ENCODE measurements around the gene ZNF460. TPM values are rescaled to one million over a fixed set of nuclear protein-coding genes. Genes with fewer than 3 reads are reported as not detected.

The ZNF460 gene
- polyA plus RNA-seq = 1 to 10 TPM in 1 of 2 donors, under 1 TPM in 1; 0.75 to 3.8 TPM

DNA sequence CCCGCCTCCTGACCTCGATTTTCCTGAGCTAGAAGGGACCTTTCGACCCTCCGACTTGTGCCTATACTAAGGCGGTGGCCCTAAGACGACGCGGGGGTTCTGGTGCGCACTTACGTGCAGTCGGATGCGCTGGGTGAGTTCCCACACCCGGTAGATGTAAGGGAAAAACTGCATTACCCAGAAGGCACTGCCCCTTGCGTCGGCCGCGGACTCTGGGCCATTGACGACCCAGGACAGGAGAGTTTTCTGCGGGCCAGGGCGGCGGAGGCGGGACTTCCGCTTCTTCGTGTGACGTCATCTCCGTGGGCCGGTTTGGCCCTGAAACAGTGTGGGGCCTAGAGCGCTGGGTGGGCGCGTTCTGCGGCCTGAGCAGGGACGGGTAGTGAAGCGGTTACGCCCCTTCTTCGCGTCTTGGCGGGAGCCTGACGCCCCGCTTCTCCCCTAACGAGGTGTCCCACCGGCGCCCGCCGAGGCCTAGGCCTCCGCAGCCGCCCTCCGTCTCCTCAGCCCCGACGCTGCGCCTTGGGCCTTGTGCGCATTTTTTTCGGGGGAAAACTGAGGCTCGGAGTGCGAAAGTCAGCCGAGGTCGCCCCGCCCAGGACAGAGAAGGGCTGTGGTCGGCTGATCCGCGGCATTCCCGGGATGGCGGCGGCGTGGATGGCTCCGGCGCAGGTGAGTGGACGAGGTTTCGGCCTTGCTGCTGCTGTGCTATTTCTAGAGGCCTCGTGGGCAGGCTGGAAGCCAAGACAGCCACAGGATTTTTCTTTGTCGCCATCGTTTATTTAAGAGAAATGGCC lies at the start of gene ZNF460:
TSS of gene ZNF460 (plus strand) at position 321 of the 797 bp plus-strand sequence. CDS start at position 643, 322 bp downstream.
- peak within 1 kb of the TSS; percentile 98 to 99 for H3K27ac ChIP-seq (ENCODE audit: low read depth in 2 of 2, low read length in 1 of 2)
- peaks cover 0 to 4% of the 10 kb centered on the region in 2 donors for H3K4me1 ChIP-seq (ENCODE audit: control insufficient read depth in 2 of 2, insufficient read depth in 2 of 2, low read length in 1 of 2)
- H3K4me3 ChIP-seq (ENCODE audit: low read depth in 1 of 2, low read length in 2 of 2) = peak within 1 kb of the TSS; percentile 96 to 97
- H3K27me3 ChIP-seq (ENCODE audit: control insufficient read depth in 1 of 2, insufficient read depth in 2 of 2, low read length in 2 of 2) = no peaks in the 10 kb centered on the region
- no peaks in the 10 kb centered on the region for H3K9me3 ChIP-seq (ENCODE audit: control insufficient read depth in 2 of 2, insufficient read depth in 1 of 2, low read depth in 1 of 2, low read length in 1 of 2)
- 0% methylated on average over 71 of the region's 71 CpGs for WGBS, 2 donors
- H3K36me3 ChIP-seq (ENCODE audit: control insufficient read depth in 2 of 2, insufficient read depth in 2 of 2, low read length in 1 of 2) = peaks cover 8 to 9% of the 10 kb centered on the region in 2 donors

DNA sequence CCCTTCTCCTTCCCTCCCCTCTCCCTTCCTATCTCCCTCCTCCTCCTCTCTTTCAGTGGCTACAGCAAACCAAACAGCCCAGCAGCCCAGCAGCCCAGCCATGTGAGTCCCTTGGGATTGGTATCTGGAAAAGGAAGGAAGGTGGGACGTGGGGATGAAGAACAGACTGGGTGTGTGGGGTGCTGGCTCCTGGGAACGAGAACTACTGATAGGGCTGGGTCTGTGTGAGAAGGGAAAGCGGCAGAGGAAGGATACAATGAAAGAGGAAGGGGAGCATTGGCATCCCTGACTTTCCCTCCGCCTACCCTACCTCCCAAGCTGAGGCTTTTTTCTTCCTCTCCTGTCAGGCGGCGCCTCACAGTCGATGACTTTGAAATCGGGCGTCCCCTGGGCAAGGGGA lies 48.6 kb upstream of the ZNF460 start:
- H3K27me3 ChIP-seq (ENCODE audit: control insufficient read depth in 1 of 2, insufficient read depth in 2 of 2, low read length in 2 of 2) = no peaks in the 10 kb centered on the region
- no peaks in the 10 kb centered on the region for H3K4me1 ChIP-seq (ENCODE audit: control insufficient read depth in 2 of 2, insufficient read depth in 2 of 2, low read length in 1 of 2)
- WGBS, 2 donors = 72 to 73% methylated on average over 9 of the region's 9 CpGs
- H3K36me3 ChIP-seq (ENCODE audit: control insufficient read depth in 2 of 2, insufficient read depth in 2 of 2, low read length in 1 of 2) = no peaks in the 10 kb centered on the region
- H3K27ac ChIP-seq (ENCODE audit: low read depth in 2 of 2, low read length in 1 of 2) = no peak overlapping the region
- no peak overlapping the region for H3K4me3 ChIP-seq (ENCODE audit: low read depth in 1 of 2, low read length in 2 of 2)
- H3K9me3 ChIP-seq (ENCODE audit: control insufficient read depth in 2 of 2, insufficient read depth in 1 of 2, low read depth in 1 of 2, low read length in 1 of 2) = no peaks in the 10 kb centered on the region

- Histone ChIP-seq H3K9me3 (ENCODE audit: control insufficient read depth in 2 of 2, insufficient read depth in 1 of 2, low read depth in 1 of 2, low read length in 1 of 2) (no peaks in the 10 kb centered on the region), H3K27me3 (ENCODE audit: control insufficient read depth in 1 of 2, insufficient read depth in 2 of 2, low read length in 2 of 2) (no peaks in the 10 kb centered on the region), H3K27ac (ENCODE audit: low read depth in 2 of 2, low read length in 1 of 2) (no peak overlapping the region), H3K4me1 (ENCODE audit: control insufficient read depth in 2 of 2, insufficient read depth in 2 of 2, low read length in 1 of 2) (no peaks in the 10 kb centered on the region), H3K36me3 (ENCODE audit: control insufficient read depth in 2 of 2, insufficient read depth in 2 of 2, low read length in 1 of 2) (no peaks in the 10 kb centered on the region), H3K4me3 (ENCODE audit: low read depth in 1 of 2, low read length in 2 of 2) (no peak overlapping the region)
- 76 to 82% methylated on average over 1 of the region's 1 CpG for WGBS, 2 donors
Observed at GRCh38 chr19:57233207-57233606, 47.1 kb upstream of the ZNF460 start.

DNA sequence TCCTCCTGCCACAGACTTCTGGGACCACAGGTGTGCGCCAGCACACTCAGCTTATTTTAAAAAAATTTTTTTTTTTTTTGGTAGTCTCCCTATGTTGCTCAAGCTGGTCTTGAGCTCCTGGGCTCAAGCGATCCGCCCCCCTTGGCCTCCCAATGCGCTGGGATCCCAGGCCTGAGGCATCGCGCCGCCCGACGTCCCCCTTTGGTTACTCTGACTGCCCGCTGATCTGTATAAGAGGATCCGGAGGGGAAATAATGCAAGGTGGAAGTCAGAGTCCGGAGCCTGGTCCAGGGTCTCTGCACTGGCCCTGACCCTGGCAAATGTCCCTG lies 40.3 kb upstream of the ZNF460 start:
- Histone ChIP-seq H3K9me3 (ENCODE audit: control insufficient read depth in 2 of 2, insufficient read depth in 1 of 2, low read depth in 1 of 2, low read length in 1 of 2) (no peaks in the 10 kb centered on the region), H3K4me1 (ENCODE audit: control insufficient read depth in 2 of 2, insufficient read depth in 2 of 2, low read length in 1 of 2) (peaks cover 6% of the 10 kb centered on the region in 2 donors), H3K4me3 (ENCODE audit: low read depth in 1 of 2, low read length in 2 of 2) (peak overlapping the region; percentile 85 to 92), H3K27me3 (ENCODE audit: control insufficient read depth in 1 of 2, insufficient read depth in 2 of 2, low read length in 2 of 2) (no peaks in the 10 kb centered on the region), H3K27ac (ENCODE audit: low read depth in 2 of 2, low read length in 1 of 2) (peak overlapping the region; percentile 92 to 97), H3K36me3 (ENCODE audit: control insufficient read depth in 2 of 2, insufficient read depth in 2 of 2, low read length in 1 of 2) (peaks cover 5 to 8% of the 10 kb centered on the region in 2 donors)
- 23 to 26% methylated on average over 12 of the region's 12 CpGs for whole genome bisulfite sequencing, 2 donors

DNA sequence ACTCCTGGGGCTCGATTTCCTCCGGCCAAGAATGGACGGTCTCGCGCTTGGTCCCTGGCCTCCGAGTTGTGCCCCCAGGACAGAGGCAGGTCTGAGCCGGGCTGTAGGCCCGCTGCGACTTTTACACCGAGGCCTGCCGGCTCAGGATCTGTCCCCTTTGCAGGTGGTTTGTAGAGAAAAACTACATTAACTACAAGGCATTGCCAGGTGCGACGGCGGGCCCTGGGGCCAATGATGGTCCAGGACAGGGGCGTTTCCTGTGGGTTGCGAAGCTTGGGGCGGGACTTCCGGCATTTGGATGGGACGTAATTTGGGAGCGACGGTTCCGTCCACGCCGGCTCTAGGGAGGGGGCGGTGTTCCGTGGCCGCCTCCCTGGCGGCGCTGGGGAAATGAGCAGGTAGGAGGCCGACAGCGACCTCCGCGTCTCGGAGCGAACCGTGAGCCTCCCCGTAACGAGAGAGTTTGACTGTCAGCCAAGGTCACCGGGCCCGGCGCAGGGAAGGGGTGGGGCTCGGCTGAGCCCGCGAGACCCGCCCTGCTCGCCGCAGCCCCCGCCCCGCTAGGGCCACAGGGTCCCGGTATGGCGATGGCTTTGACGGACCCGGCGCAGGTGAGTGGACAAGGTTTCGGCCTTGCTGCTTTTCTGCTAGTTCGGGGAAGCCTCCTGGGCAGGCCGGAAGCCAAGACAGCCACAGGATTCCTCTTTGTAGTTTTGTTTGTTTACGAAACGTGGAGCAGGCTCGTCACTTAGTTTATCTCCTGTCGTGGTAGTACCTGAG lies 39.8 kb upstream of the ZNF460 start, which contains the start of gene ZNF805:
TSS of gene ZNF805 (plus strand) at position 322 of the 780 bp plus-strand sequence. CDS start at position 582, 260 bp downstream.
- Histone ChIP-seq H3K27ac (ENCODE audit: low read depth in 2 of 2, low read length in 1 of 2) (peak within 1 kb of the TSS; percentile 92 to 97), H3K36me3 (ENCODE audit: control insufficient read depth in 2 of 2, insufficient read depth in 2 of 2, low read length in 1 of 2) (peaks cover 7 to 11% of the 10 kb centered on the region in 2 donors), H3K4me3 (ENCODE audit: low read depth in 1 of 2, low read length in 2 of 2) (peak within 1 kb of the TSS; percentile 85 to 92), H3K9me3 (ENCODE audit: control insufficient read depth in 2 of 2, insufficient read depth in 1 of 2, low read depth in 1 of 2, low read length in 1 of 2) (no peaks in the 10 kb centered on the region), H3K27me3 (ENCODE audit: control insufficient read depth in 1 of 2, insufficient read depth in 2 of 2, low read length in 2 of 2) (no peaks in the 10 kb centered on the region), H3K4me1 (ENCODE audit: control insufficient read depth in 2 of 2, insufficient read depth in 2 of 2, low read length in 1 of 2) (peaks cover 6% of the 10 kb centered on the region in 2 donors)
- 0% methylated on average over 57 to 61 of the region's 61 CpGs for WGBS, 2 donors

- peak overlapping the region; percentile 92 to 97 for H3K27ac ChIP-seq (ENCODE audit: low read depth in 2 of 2, low read length in 1 of 2)
- WGBS, 2 donors = 14 to 17% methylated on average over 7 of the region's 7 CpGs
- peaks cover 6% of the 10 kb centered on the region in 2 donors for H3K4me1 ChIP-seq (ENCODE audit: control insufficient read depth in 2 of 2, insufficient read depth in 2 of 2, low read length in 1 of 2)
- no peaks in the 10 kb centered on the region for H3K9me3 ChIP-seq (ENCODE audit: control insufficient read depth in 2 of 2, insufficient read depth in 1 of 2, low read depth in 1 of 2, low read length in 1 of 2)
- no peaks in the 10 kb centered on the region for H3K27me3 ChIP-seq (ENCODE audit: control insufficient read depth in 1 of 2, insufficient read depth in 2 of 2, low read length in 2 of 2)
- peak overlapping the region; percentile 85 to 92 for H3K4me3 ChIP-seq (ENCODE audit: low read depth in 1 of 2, low read length in 2 of 2)
- peaks cover 7 to 11% of the 10 kb centered on the region in 2 donors for H3K36me3 ChIP-seq (ENCODE audit: control insufficient read depth in 2 of 2, insufficient read depth in 2 of 2, low read length in 1 of 2)
Observed at GRCh38 chr19:57241176-57241575, 39.1 kb upstream of the ZNF460 start.

- H3K27me3 ChIP-seq (ENCODE audit: control insufficient read depth in 1 of 2, insufficient read depth in 2 of 2, low read length in 2 of 2) = no peaks in the 10 kb centered on the region
- no peak overlapping the region for H3K4me3 ChIP-seq (ENCODE audit: low read depth in 1 of 2, low read length in 2 of 2)
- peaks cover 6% of the 10 kb centered on the region in 2 donors for H3K4me1 ChIP-seq (ENCODE audit: control insufficient read depth in 2 of 2, insufficient read depth in 2 of 2, low read length in 1 of 2)
- 95% methylated on average over 5 of the region's 5 CpGs for WGBS, 2 donors
- H3K9me3 ChIP-seq (ENCODE audit: control insufficient read depth in 2 of 2, insufficient read depth in 1 of 2, low read depth in 1 of 2, low read length in 1 of 2) = no peaks in the 10 kb centered on the region
- no peak overlapping the region for H3K27ac ChIP-seq (ENCODE audit: low read depth in 2 of 2, low read length in 1 of 2)
- peaks cover 10 to 17% of the 10 kb centered on the region in 2 donors for H3K36me3 ChIP-seq (ENCODE audit: control insufficient read depth in 2 of 2, insufficient read depth in 2 of 2, low read length in 1 of 2)
Observed at GRCh38 chr19:57242821-57243220, 37.5 kb upstream of the ZNF460 start.

GRCh38 chr19:57244513-57244912 lies 35.8 kb upstream of the ZNF460 start:
- Histone ChIP-seq H3K9me3 (ENCODE audit: control insufficient read depth in 2 of 2, insufficient read depth in 1 of 2, low read depth in 1 of 2, low read length in 1 of 2) (no peaks in the 10 kb centered on the region), H3K27me3 (ENCODE audit: control insufficient read depth in 1 of 2, insufficient read depth in 2 of 2, low read length in 2 of 2) (no peaks in the 10 kb centered on the region), H3K4me1 (ENCODE audit: control insufficient read depth in 2 of 2, insufficient read depth in 2 of 2, low read length in 1 of 2) (peaks cover 6% of the 10 kb centered on the region in 2 donors), H3K36me3 (ENCODE audit: control insufficient read depth in 2 of 2, insufficient read depth in 2 of 2, low read length in 1 of 2) (peaks cover 21 to 25% of the 10 kb centered on the region in 2 donors), H3K27ac (ENCODE audit: low read depth in 2 of 2, low read length in 1 of 2) (no peak overlapping the region), H3K4me3 (ENCODE audit: low read depth in 1 of 2, low read length in 2 of 2) (no peak overlapping the region)
- 79 to 91% methylated on average over 5 of the region's 5 CpGs for WGBS, 2 donors

GRCh38 chr19:57245066-57245465 lies 35.2 kb upstream of the ZNF460 start:
- H3K4me1 ChIP-seq (ENCODE audit: control insufficient read depth in 2 of 2, insufficient read depth in 2 of 2, low read length in 1 of 2) = peaks cover 6% of the 10 kb centered on the region in 2 donors
- H3K27me3 ChIP-seq (ENCODE audit: control insufficient read depth in 1 of 2, insufficient read depth in 2 of 2, low read length in 2 of 2) = no peaks in the 10 kb centered on the region
- 93 to 95% methylated on average over 5 of the region's 5 CpGs for WGBS, 2 donors
- no peak overlapping the region for H3K27ac ChIP-seq (ENCODE audit: low read depth in 2 of 2, low read length in 1 of 2)
- H3K9me3 ChIP-seq (ENCODE audit: control insufficient read depth in 2 of 2, insufficient read depth in 1 of 2, low read depth in 1 of 2, low read length in 1 of 2) = no peaks in the 10 kb centered on the region
- no peak overlapping the region for H3K4me3 ChIP-seq (ENCODE audit: low read depth in 1 of 2, low read length in 2 of 2)
- peaks cover 21 to 28% of the 10 kb centered on the region in 2 donors for H3K36me3 ChIP-seq (ENCODE audit: control insufficient read depth in 2 of 2, insufficient read depth in 2 of 2, low read length in 1 of 2)

Data from esophagus (tissue), 2 donors.